ENCODE results near the gene WDR45B.

GRCh38 chr17:82587234-82588086, 60.8 kb downstream of the WDR45B start:
- TF ChIP-seq POLR2A (IDR thresholded peaks at IDR 0.05) = no peak
- TF ChIP-seq CTCF (IDR thresholded peaks at IDR 0.05) = no peak

Data from body of pancreas (tissue), 4 donors.